Limb (tissue), 2 donors: ENCODE measurements around the gene PRRT3.
"Not testable (repeated sequence)": the region's sequence is repeated elsewhere in the genome, so short reads cannot be mapped to it uniquely, and the experiment has no call there.

Source experiments
- DNase-seq, 2 donors: peaks; one replicate each; pipeline ENCODE4 v3.0.0-alpha.2; 2016; ENCODE audit errors: extremely low spot score in 2 of 2

Gene PRRT3

GRCh38 chr3:9899289-9899791 is 52.9 kb downstream of the PRRT3 start:
- no peak for DNase-seq

- DNase-seq: no peak
Observed at GRCh38 chr3:9898467-9899241, 53.6 kb downstream of the PRRT3 start.

- DNase-seq: no peak
Observed at GRCh38 chr3:9897408-9898372, 54.5 kb downstream of the PRRT3 start.

GRCh38 chr3:9896755-9897407 is 55.3 kb downstream of the PRRT3 start:
- DNase-seq: not testable (repeated sequence)

GRCh38 chr3:9895715-9896114 is 56.5 kb downstream of the PRRT3 start:
- not testable (repeated sequence) for DNase-seq
